DOHH2 (cell line): ENCODE measurements around the gene EYA4.

Experiments
- H3F3A ChIP-seq: fragments of 200-600 bp; sonication (generic), shearing (Covaris generic); 2 replicates; pipeline ENCODE4 v1.6.0; 2016; ENCODE audit warnings: antibody characterized with exemption, mild to moderate bottlenecking; ENCODE audit not compliant: control insufficient read depth, insufficient read depth
- H3K27ac ChIP-seq: fragments of 200-600 bp; sonication (generic); 2 replicates; pipeline ENCODE4 v1.5.1; 2014; ENCODE audit warnings: low read depth, mild to moderate bottlenecking, low read length, moderate library complexity
- H3K27me3 ChIP-seq: fragments of 200-600 bp; sonication (generic); 2 replicates; pipeline ENCODE4 v1.6.1; 2014; ENCODE audit warnings: mild to moderate bottlenecking, low read length, mixed read lengths; ENCODE audit not compliant: control insufficient read depth
- H3K36me3 ChIP-seq: fragments of 200-600 bp; sonication (generic); 2 replicates; pipeline ENCODE4 v1.6.1; 2014; ENCODE audit warnings: mild to moderate bottlenecking, low read length, moderate library complexity, mixed read lengths; ENCODE audit not compliant: control insufficient read depth
- H3K4me1 ChIP-seq: fragments of 200-600 bp; sonication (generic); 2 replicates; pipeline ENCODE4 v1.6.1; 2014; ENCODE audit warnings: mild to moderate bottlenecking, low read length, mixed read lengths; ENCODE audit not compliant: control insufficient read depth
- H3K4me2 ChIP-seq: fragments of 200-600 bp; sonication (generic); 2 replicates; pipeline ENCODE4 v1.6.0; 2014; ENCODE audit warnings: mild to moderate bottlenecking, low read length, moderate library complexity
- H3K4me3 ChIP-seq: fragments of 200-600 bp; sonication (generic); 2 replicates; pipeline ENCODE4 v1.5.1; 2014; ENCODE audit warnings: mild to moderate bottlenecking, low read length, mixed read lengths
- H3K79me2 ChIP-seq: fragments of 200-600 bp; sonication (generic); 2 replicates; pipeline ENCODE4 v1.6.1; 2014; ENCODE audit warnings: mild to moderate bottlenecking, low read length, mixed read lengths; ENCODE audit not compliant: control insufficient read depth
- H3K9me2 ChIP-seq: fragments of 200-600 bp; sonication (generic); replicated peaks from 2 replicates; pipeline ENCODE4 v1.6.1; 2014; ENCODE audit warnings: mild to moderate bottlenecking, low read length, mixed read lengths; ENCODE audit not compliant: control insufficient read depth
- H3K9me3 ChIP-seq: fragments of 200-600 bp; sonication (generic); 2 replicates; pipeline ENCODE4 v1.6.1; 2014; ENCODE audit warnings: antibody characterized with exemption, low read length, mixed read lengths; ENCODE audit not compliant: control insufficient read depth, insufficient read depth
- H4K20me1 ChIP-seq: fragments of 200-600 bp; sonication (generic); 2 replicates; pipeline ENCODE4 v1.6.0; 2014; ENCODE audit warnings: low read depth, mild to moderate bottlenecking, antibody characterized with exemption, low read length, moderate library complexity; ENCODE audit not compliant: control insufficient read depth, insufficient read depth
- CTCF ChIP-seq: fragments of 200-600 bp; sonication (generic); IDR thresholded peaks from one replicate; pipeline ENCODE4 v1.5.1; 2014; ENCODE audit warnings: antibody characterized with exemption, mild to moderate bottlenecking, low read depth, low read length; ENCODE audit not compliant: poor library complexity, severe bottlenecking
- EZH2phosphoT487 ChIP-seq: fragments of 200-600 bp; sonication (generic); IDR thresholded peaks from 2 replicates; pipeline ENCODE4 v1.6.1; 2017; ENCODE audit warnings: borderline replicate concordance, mild to moderate bottlenecking, antibody characterized with exemption, low read length, moderate library complexity, mixed read lengths

EYA4 gene

GRCh38 chr6:133201231-133201630, 39.9 kb upstream of the EYA4 start:
- no peaks in the 10 kb centered on the region for H3K9me3 ChIP-seq
- no peak overlapping the region for H3K27ac ChIP-seq
- H3K4me2 ChIP-seq, result no peak overlapping the region
- H3F3A ChIP-seq, result no peaks in the 10 kb centered on the region
- no peaks in the 10 kb centered on the region for H3K27me3 ChIP-seq
- no peaks in the 10 kb centered on the region for H3K9me2 ChIP-seq
- no peak overlapping the region for H3K4me3 ChIP-seq
- H3K36me3 ChIP-seq, result no peaks in the 10 kb centered on the region
- H4K20me1 ChIP-seq, result no peaks in the 10 kb centered on the region
- H3K4me1 ChIP-seq, result no peaks in the 10 kb centered on the region
- TF ChIP-seq EZH2phosphoT487, result no peak
- TF ChIP-seq CTCF, result no peak
- H3K79me2 ChIP-seq, result no peaks in the 10 kb centered on the region

GRCh38 chr6:133202610-133203343, 38.4 kb upstream of the EYA4 start:
- Histone ChIP-seq H3K4me1 (no peaks in the 10 kb centered on the region), H3K9me2 (no peaks in the 10 kb centered on the region), H3K9me3 (no peaks in the 10 kb centered on the region), H3K4me3 (no peak overlapping the region), H3K27me3 (no peaks in the 10 kb centered on the region), H3K36me3 (no peaks in the 10 kb centered on the region), H4K20me1 (no peaks in the 10 kb centered on the region), H3K79me2 (no peaks in the 10 kb centered on the region), H3K4me2 (no peak overlapping the region), H3F3A (no peaks in the 10 kb centered on the region), H3K27ac (no peak overlapping the region)
- TF ChIP-seq EZH2phosphoT487, result no peak
- TF ChIP-seq CTCF, result no peak

- Histone ChIP-seq H3K4me2 (no peak overlapping the region), H3K4me1 (no peaks in the 10 kb centered on the region), H3K27ac (no peak overlapping the region), H3K4me3 (no peak overlapping the region), H3K36me3 (no peaks in the 10 kb centered on the region), H3K9me2 (no peaks in the 10 kb centered on the region), H4K20me1 (no peaks in the 10 kb centered on the region), H3F3A (no peaks in the 10 kb centered on the region), H3K79me2 (no peaks in the 10 kb centered on the region), H3K9me3 (no peaks in the 10 kb centered on the region), H3K27me3 (no peaks in the 10 kb centered on the region)
- TF ChIP-seq CTCF (no peak), EZH2phosphoT487 (no peak)
Measured at GRCh38 chr6:133203344-133203697, 37.8 kb upstream of the EYA4 start.
